Caco-2 (cell line): ENCODE measurements around the gene ERBB4. TPM values are rescaled to one million over a fixed set of nuclear protein-coding genes. Genes with fewer than 3 reads are reported as not detected.

Source experiments
- BruUV-seq: library from RNA; stranded (reverse); fragments of 400-500 nt; replicated peaks from 2 replicates; lab custom pipeline; 2021; lab: Mats Ljungman, UMichigan
- CTCF ChIA-PET: fragments of 300-600 bp; sonication (Branson Sonifier 250); formaldehyde crosslinking; loops from one replicate; lab custom pipeline; 2022; ENCODE audit warnings: antibody characterized with exemption; lab: Charles Lee
- POLR2A ChIA-PET: fragments of 300-600 bp; sonication (Branson Sonifier 250); formaldehyde crosslinking; loops from one replicate; lab custom pipeline; 2022; ENCODE audit warnings: antibody characterized with exemption; lab: Charles Lee
- DNase-seq, 2 experiments: peaks; one replicate each; pipeline versions ENCODE4 v3.0.0 to v3.0.0-alpha.2; 2020 to 2022
- H3K27me3 ChIP-seq: replicated peaks from 2 replicates; pipeline ENCODE4 v1.6.0; 2011; ENCODE audit warnings: low read length; ENCODE audit not compliant: control insufficient read depth, insufficient read depth
- H3K36me3 ChIP-seq: 2 replicates; pipeline ENCODE4 v1.5.1; 2011; ENCODE audit warnings: low read length; ENCODE audit not compliant: control insufficient read depth, insufficient read depth
- H3K4me1 ChIP-seq: fragments of 250-450 bp; sonication (Bioruptor Pico); 2 replicates; pipeline ENCODE4 v1.5.1; 2020; ENCODE audit warnings: mild to moderate bottlenecking
- H3K4me3 ChIP-seq: 2 replicates; pipeline ENCODE4 v1.5.1; 2011; ENCODE audit warnings: low read depth, mild to moderate bottlenecking, control low read depth, low read length
- H3K9me3 ChIP-seq: fragments of 250-450 bp; sonication (Bioruptor Pico); 2 replicates; pipeline ENCODE4 v1.5.1; 2020; ENCODE audit warnings: mild to moderate bottlenecking, moderate library complexity
- H3K27ac Mint-ChIP-seq: one replicate; pipeline ENCODE4 v1.8.0; 2022; ENCODE audit warnings: mixed read lengths; ENCODE audit not compliant: unreplicated experiment
- H3K27me3 Mint-ChIP-seq: one replicate; pipeline ENCODE4 v1.8.0; 2022; ENCODE audit warnings: mixed read lengths; ENCODE audit not compliant: insufficient read depth, unreplicated experiment
- H3K36me3 Mint-ChIP-seq: one replicate; pipeline ENCODE4 v1.8.0; 2022; ENCODE audit warnings: mild to moderate bottlenecking, mixed read lengths; ENCODE audit not compliant: insufficient read depth, unreplicated experiment
- H3K4me1 Mint-ChIP-seq: one replicate; pipeline ENCODE4 v1.8.0; 2022; ENCODE audit warnings: low read depth, mixed read lengths; ENCODE audit not compliant: unreplicated experiment
- H3K4me3 Mint-ChIP-seq: one replicate; pipeline ENCODE4 v1.8.0; 2022; ENCODE audit warnings: mild to moderate bottlenecking, moderate library complexity, mixed read lengths; ENCODE audit not compliant: unreplicated experiment
- H3K9me3 Mint-ChIP-seq: one replicate; pipeline ENCODE4 v1.8.0; 2022; ENCODE audit warnings: mixed read lengths; ENCODE audit not compliant: unreplicated experiment
- CTCF ChIP-seq, 2 experiments: fragments of 200-600 bp in 1 of 2; IDR thresholded peaks; 1 replicate in 1 of 2; 2 replicates in 1 of 2; pipeline versions ENCODE4 v1.5.1 to v1.8.0; 2011 to 2022; ENCODE audit warnings: antibody characterized with exemption in 1 of 2, control low read depth in 1 of 2, inconsistent platforms in 1 of 2, low read depth in 1 of 2, low read length in 1 of 2, mild to moderate bottlenecking in 1 of 2, moderate library complexity in 1 of 2; ENCODE audit not compliant: insufficient read depth in 1 of 2, severe bottlenecking in 1 of 2, unreplicated experiment in 1 of 2
- intact Hi-C: fragments of 100-400 bp; cut with micrococcal nuclease; formaldehyde crosslinking; loops from one replicate; pipeline ENCODE4 v1.10.0; 2022; ENCODE audit not compliant: unreplicated experiment
- total RNA-seq: library from RNA; stranded (reverse); gene quantifications from 2 replicates; pipeline ENCODE4 v1.2.3, GENCODE V29; 2022

Gene ERBB4
- total RNA-seq, 1 experiment from 2014 or later: not detected

- DNase-seq: no peak
- Mint-ChIP-seq H3K9me3 (no peaks in the 10 kb centered on the region), H3K4me1 (no peaks in the 10 kb centered on the region), H3K4me3 (no peak overlapping the region), H3K36me3 (no peaks in the 10 kb centered on the region), H3K27me3 (peaks cover 12% of the 10 kb centered on the region), H3K27ac (no peak overlapping the region)
- TF ChIP-seq CTCF (IDR thresholded peaks at IDR 0.05; ENCODE audit: insufficient read depth in 1 of 2, low read depth in 1 of 2, low read length in 1 of 2, severe bottlenecking in 1 of 2, unreplicated experiment in 1 of 2): no peak
- Histone ChIP-seq H3K4me3 (no peak overlapping the region), H3K36me3 (no peaks in the 10 kb centered on the region), H3K9me3 (no peaks in the 10 kb centered on the region), H3K27me3 (no peaks in the 10 kb centered on the region; the same call in 1 of the 2 replicates), H3K4me1 (no peaks in the 10 kb centered on the region)
- intact Hi-C loops: no loop called here
- no TSS peak for BruUV-seq
- ChIA-PET CTCF (no interaction called here), POLR2A (no interaction called here)
These were observed 1091.1 kb downstream of the ERBB4 start for GRCh38 chr2:211447548-211447947.

GRCh38 chr2:211440107-211440506 is 1098.5 kb downstream of the ERBB4 start:
- ChIA-PET POLR2A (no interaction called here), CTCF (no interaction called here)
- intact Hi-C loops: no loop called here
- Histone ChIP-seq H3K9me3 (no peaks in the 10 kb centered on the region), H3K4me1 (no peaks in the 10 kb centered on the region), H3K36me3 (no peaks in the 10 kb centered on the region), H3K27me3 (no peaks in the 10 kb centered on the region), H3K4me3 (no peak overlapping the region)
- no peaks in the 10 kb centered on the region for H3K4me1 Mint-ChIP-seq
- no peaks in the 10 kb centered on the region for H3K36me3 Mint-ChIP-seq
- no peaks in the 10 kb centered on the region for H3K9me3 Mint-ChIP-seq
- H3K27ac Mint-ChIP-seq: no peak overlapping the region
- no peak for TF ChIP-seq CTCF (IDR thresholded peaks at IDR 0.05; ENCODE audit: insufficient read depth in 1 of 2, low read depth in 1 of 2, low read length in 1 of 2, severe bottlenecking in 1 of 2, unreplicated experiment in 1 of 2)
- DNase-seq: no peak
- no TSS peak for BruUV-seq
- peaks cover 2% of the 10 kb centered on the region for H3K27me3 Mint-ChIP-seq
- no peak overlapping the region for H3K4me3 Mint-ChIP-seq

- H3K27ac Mint-ChIP-seq: no peak overlapping the region
- intact Hi-C loops: no loop called here
- CTCF ChIA-PET: no interaction called here
- H3K36me3 Mint-ChIP-seq: no peaks in the 10 kb centered on the region
- BruUV-seq: no TSS peak
- Histone ChIP-seq H3K4me3 (no peak overlapping the region), H3K36me3 (no peaks in the 10 kb centered on the region), H3K9me3 (no peaks in the 10 kb centered on the region), H3K4me1 (no peaks in the 10 kb centered on the region), H3K27me3 (no peaks in the 10 kb centered on the region)
- no peaks in the 10 kb centered on the region for H3K9me3 Mint-ChIP-seq
- H3K4me1 Mint-ChIP-seq: no peaks in the 10 kb centered on the region
- POLR2A ChIA-PET: no interaction called here
- peaks cover 2% of the 10 kb centered on the region for H3K27me3 Mint-ChIP-seq
- no peak overlapping the region for H3K4me3 Mint-ChIP-seq
- no peak for TF ChIP-seq CTCF (IDR thresholded peaks at IDR 0.05; ENCODE audit: insufficient read depth in 1 of 2, low read depth in 1 of 2, low read length in 1 of 2, severe bottlenecking in 1 of 2, unreplicated experiment in 1 of 2)
- no peak for DNase-seq
These were observed 1099.6 kb downstream of the ERBB4 start for GRCh38 chr2:211439011-211439410.
